Keratinocyte (primary cell): Measurements from ENCODE around the gene EEPD1. TPM values are rescaled to one million over a fixed set of nuclear protein-coding genes. Genes with fewer than 3 reads are reported as not detected.

Experiments
- DNase-seq: peaks from one replicate; pipeline ENCODE4 v3.0.0-alpha.2; 2011; ENCODE audit warnings: low read depth, missing footprints, low spot score
- FAIRE-seq: peaks from 2 replicates; lab custom pipeline; 2011; peaks lifted over from hg19 to GRCh38; lab: Jason Lieb, UNC
- H2AFZ ChIP-seq: 2 replicates; pipeline ENCODE4 v1.6.0; 2012; ENCODE audit warnings: low read length, control low read depth, inconsistent platforms; ENCODE audit not compliant: control insufficient read depth
- H3K27ac ChIP-seq: 2 replicates; pipeline ENCODE4 v1.5.1; 2011; ENCODE audit warnings: low read length; ENCODE audit not compliant: control insufficient read depth, insufficient read depth
- H3K27me3 ChIP-seq: 3 replicates; pipeline ENCODE4 v1.6.0; 2011; ENCODE audit warnings: low read length; ENCODE audit not compliant: control insufficient read depth, insufficient read depth; ENCODE audit errors: extremely low read depth
- H3K36me3 ChIP-seq, 2 experiments: 2 replicates in 1 of 2; 3 replicates in 1 of 2; pipeline ENCODE4 v1.5.1; 2011; ENCODE audit warnings: low read length in 2 of 2, mild to moderate bottlenecking in 1 of 2; ENCODE audit not compliant: control insufficient read depth in 2 of 2, insufficient read depth in 2 of 2; ENCODE audit errors: extremely low read depth in 1 of 2
- H3K4me1 ChIP-seq: 3 replicates; pipeline ENCODE4 v1.5.1; 2011; ENCODE audit warnings: low read length; ENCODE audit not compliant: control insufficient read depth, insufficient read depth; ENCODE audit errors: extremely low read depth
- H3K4me2 ChIP-seq: 3 replicates; pipeline ENCODE4 v1.6.0; 2011; ENCODE audit warnings: low read depth, low read length; ENCODE audit not compliant: control insufficient read depth, insufficient read depth; ENCODE audit errors: extremely low read depth
- H3K4me3 ChIP-seq, 3 experiments: fragments of 200-600 bp in 1 of 3; sonication (generic) in 1 of 3; 2 replicates in 2 of 3; 3 replicates in 1 of 3; pipeline ENCODE4 v1.5.1; 2011 to 2016; ENCODE audit warnings: low read length in 3 of 3, mild to moderate bottlenecking in 3 of 3, control low read depth in 2 of 3, inconsistent platforms in 1 of 3, low read depth in 1 of 3, mixed read lengths in 1 of 3, mixed run types in 1 of 3, moderate library complexity in 1 of 3; ENCODE audit not compliant: control insufficient read depth in 2 of 3, insufficient read depth in 2 of 3; ENCODE audit errors: extremely low read depth in 1 of 3
- H3K79me2 ChIP-seq: 2 replicates; pipeline ENCODE4 v1.6.0; 2012; ENCODE audit warnings: low read length; ENCODE audit not compliant: control insufficient read depth, insufficient read depth
- H3K9ac ChIP-seq: 3 replicates; pipeline ENCODE4 v1.6.0; 2011; ENCODE audit warnings: low read length; ENCODE audit not compliant: control insufficient read depth, insufficient read depth; ENCODE audit errors: extremely low read depth
- H3K9me1 ChIP-seq: 3 replicates; pipeline ENCODE4 v1.6.0; 2011; ENCODE audit warnings: low read length; ENCODE audit not compliant: control insufficient read depth, insufficient read depth; ENCODE audit errors: extremely low read depth
- H3K9me3 ChIP-seq: 2 replicates; pipeline ENCODE4 v1.5.1; 2012; ENCODE audit warnings: low read depth, low read length; ENCODE audit not compliant: control insufficient read depth
- H4K20me1 ChIP-seq: 3 replicates; pipeline ENCODE4 v1.6.0; 2011; ENCODE audit warnings: low read length; ENCODE audit not compliant: control insufficient read depth, insufficient read depth; ENCODE audit errors: extremely low read depth
- CTCF ChIP-seq, 3 experiments: IDR thresholded peaks in 1 of 3; conservative IDR thresholded peaks in 1 of 3; optimal IDR thresholded peaks in 1 of 3; 2 replicates in 2 of 3; 3 replicates in 1 of 3; pipeline versions ENCODE3 to v1.5.1; 2011; ENCODE audit warnings: low read length in 3 of 3, mild to moderate bottlenecking in 3 of 3, moderate library complexity in 2 of 3, control low read depth in 1 of 3, inconsistent platforms in 1 of 3; ENCODE audit not compliant: insufficient read depth in 2 of 3; ENCODE audit errors: extremely low read depth in 1 of 3
- EZH2 ChIP-seq: IDR thresholded peaks from one replicate; pipeline ENCODE4 v1.6.1; 2012; ENCODE audit warnings: inconsistent platforms, mild to moderate bottlenecking, low read length, moderate library complexity
- dilution Hi-C: fragments of 300-500 bp; cut with MboI; formaldehyde crosslinking; loops from one replicate; pipeline ENCODE4 v1.7.0; 2020; ENCODE audit warnings: low sequenced_read_pairs; ENCODE audit not compliant: extremely low pct_ligation_motif_present
- polyA plus RNA-seq, 5 experiments: library from polyadenylated mRNA; depleted of rRNA in 3 of 5; stranded (reverse) in 3 of 5; stranded (forward) in 1 of 5; unstranded in 1 of 5; fragments of >200 nt; gene quantifications; 1 replicate in 1 of 5; 2 replicates in 3 of 5; 3 replicates in 1 of 5; pipeline versions ENCODE4 v1.2.1 to v1.2.3, GENCODE V29; 2011 to 2012; ENCODE audit warnings: missing spikeins in 2 of 5, low read depth in 1 of 5, low replicate concordance in 1 of 5

Gene EEPD1
- polyA plus RNA-seq, 1 donor (not counting 4 experiments of a cell fraction or from before 2014, with no cell fraction given), result 1.2 TPM

DNA sequence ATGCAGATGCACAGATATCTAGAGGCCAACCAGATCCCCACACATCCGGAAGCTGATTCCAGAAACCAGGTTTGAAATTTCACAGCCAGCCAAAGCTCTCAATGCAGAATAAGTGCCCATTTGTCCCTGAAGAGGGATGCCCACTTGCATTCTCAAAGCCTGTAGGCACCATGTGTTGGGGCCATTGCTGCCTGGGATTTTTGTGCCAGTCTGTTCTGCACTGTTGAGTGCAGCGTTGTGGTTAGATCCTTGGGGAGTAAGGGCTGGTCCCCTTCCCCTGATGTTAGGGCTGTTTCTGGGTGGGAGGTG, 62.4 kb downstream of the EEPD1 start:
- Histone ChIP-seq H4K20me1 (no peaks in the 10 kb centered on the region), H3K9me1 (no peaks in the 10 kb centered on the region), H3K9me3 (no peaks in the 10 kb centered on the region), H3K9ac (no peak overlapping the region), H3K4me2 (no peak overlapping the region), H3K36me3 (no peaks in the 10 kb centered on the region), H3K4me3 (no peak overlapping the region), H3K27ac (no peak overlapping the region), H3K27me3 (no peaks in the 10 kb centered on the region), H3K79me2 (no peaks in the 10 kb centered on the region), H2AFZ (no peak overlapping the region), H3K4me1 (no peaks in the 10 kb centered on the region)
- dilution Hi-C loops, result no loop called here
- DNase-seq (no peak), FAIRE-seq (no peak)
- no peak for TF ChIP-seq EZH2
- TF ChIP-seq CTCF (optimal IDR thresholded peaks at IDR 0.05 in 1 of 3, IDR thresholded peaks at IDR 0.05 in 1 of 3, conservative IDR thresholded peaks at IDR 0.05 in 1 of 3; ENCODE audit: extremely low read depth in 1 of 3, insufficient read depth in 2 of 3, low read length in 3 of 3), result no peak

GRCh38 chr7:36216063-36216684, 63.1 kb downstream of the EEPD1 start:
- H3K79me2 ChIP-seq, result no peaks in the 10 kb centered on the region
- no peak overlapping the region for H3K9ac ChIP-seq
- dilution Hi-C loops, result no loop called here
- no peaks in the 10 kb centered on the region for H3K9me3 ChIP-seq
- DNase-seq (no peak), FAIRE-seq (no peak)
- no peaks in the 10 kb centered on the region for H4K20me1 ChIP-seq
- no peak overlapping the region for H3K4me3 ChIP-seq
- no peak overlapping the region for H2AFZ ChIP-seq
- TF ChIP-seq CTCF (optimal IDR thresholded peaks at IDR 0.05 in 1 of 3, IDR thresholded peaks at IDR 0.05 in 1 of 3, conservative IDR thresholded peaks at IDR 0.05 in 1 of 3; ENCODE audit: extremely low read depth in 1 of 3, insufficient read depth in 2 of 3, low read length in 3 of 3), result no peak
- TF ChIP-seq EZH2, result no peak
- H3K4me2 ChIP-seq, result no peak overlapping the region
- H3K9me1 ChIP-seq, result no peaks in the 10 kb centered on the region
- no peaks in the 10 kb centered on the region for H3K36me3 ChIP-seq
- H3K27ac ChIP-seq, result no peak overlapping the region
- no peaks in the 10 kb centered on the region for H3K4me1 ChIP-seq
- no peaks in the 10 kb centered on the region for H3K27me3 ChIP-seq
